Upper lobe of left lung (tissue), 6 donors: ENCODE measurements around the gene BATF2. TPM values are rescaled to one million over a fixed set of nuclear protein-coding genes. Genes with fewer than 3 reads are reported as not detected.

ENCODE experiments used
- ATAC-seq, 2 donors: fragments of 200-7000 bp; cut with Tn5 transposase; one replicate each; pipeline ENCODE4 v1.9.1; 2022; ENCODE audit warnings: mild to moderate bottlenecking in 2 of 2, moderate library complexity in 2 of 2; ENCODE audit not compliant: low FRiP score in 2 of 2
- DNase-seq, 2 donors: peaks; one replicate each; pipeline ENCODE4 v3.0.0-alpha.2; 2019 to 2020
- H3K27ac ChIP-seq, 4 donors: fragments of 200-600 bp; sonication (generic); one replicate each; pipeline ENCODE4 v1.5.1; 2016 to 2019
- H3K27me3 ChIP-seq, 4 donors: fragments of 200-600 bp; sonication (generic); one replicate each; pipeline ENCODE4 v1.5.1; 2017 to 2019
- H3K36me3 ChIP-seq, 4 donors: fragments of 200-600 bp; sonication (generic); one replicate each; pipeline ENCODE4 v1.5.1; 2016 to 2019
- H3K4me1 ChIP-seq, 4 donors: fragments of 200-600 bp; sonication (generic); one replicate each; pipeline ENCODE4 v1.5.1; 2018 to 2019
- H3K4me3 ChIP-seq, 4 donors: fragments of 200-600 bp; sonication (generic); one replicate each; pipeline ENCODE4 v1.5.1; 2017 to 2019; ENCODE audit warnings: mild to moderate bottlenecking in 2 of 4, moderate library complexity in 1 of 4
- H3K9me3 ChIP-seq, 4 donors: fragments of 200-600 bp; sonication (generic); one replicate each; pipeline ENCODE4 v1.5.1; 2018 to 2019
- CTCF ChIP-seq, 6 experiments: fragments of 450-650 bp in 4 of 6; fragments of 200-600 bp in 2 of 6; sonication (generic) in 2 of 6; IDR thresholded peaks; one replicate each; pipeline ENCODE4 v1.5.1; 2016 to 2019; ENCODE audit warnings: antibody characterized with exemption in 6 of 6
- EP300 ChIP-seq, 4 donors: sonication (generic); formaldehyde crosslinking; IDR thresholded peaks; one replicate each; pipeline ENCODE4 v1.5.1; 2017; ENCODE audit warnings: antibody characterized with exemption in 4 of 4, control low read depth in 2 of 4
- POLR2A ChIP-seq, 4 donors: fragments of 450-650 bp; IDR thresholded peaks; one replicate each; pipeline ENCODE4 v1.5.1; 2016 to 2017; ENCODE audit warnings: antibody characterized with exemption in 4 of 4, mild to moderate bottlenecking in 2 of 4
- POLR2AphosphoS5 ChIP-seq, 2 donors: sonication (generic); formaldehyde crosslinking; IDR thresholded peaks; one replicate each; pipeline ENCODE4 v1.5.1; 2017; ENCODE audit warnings: antibody characterized with exemption in 2 of 2
- WGBS, 2 donors: methylation state at CpG; one replicate each; pipeline ENCODE4 v1.1.5; 2017 to 2018; 5-methylcytosine and 5-hydroxymethylcytosine counted together
- total RNA-seq, 6 donors: library from RNA; depleted of rRNA in 4 of 6; stranded (reverse); fragments of >200 nt in 4 of 6; gene quantifications; one replicate each; pipeline versions ENCODE4 v1.1.0 to v1.2.1, GENCODE V29; 2016 to 2021
- donor health status: DM: no; HTN: no; CAD: no; lungs with moderate emphysema.
- donor health status: DM: no; HTN: yes; CAD: no; lungs with severe emphysema.

BATF2 gene
- total RNA-seq, 6 donors from 2014 or later = 1.7 to 36.7 (median 6.0) TPM

GRCh38 chr11:65042891-65043290 is 46.1 kb upstream of the BATF2 start:
- 68 to 77% methylated on average over 6 of the region's 6 CpGs for WGBS, 2 donors
- Histone ChIP-seq H3K27me3 (no peaks in the 10 kb centered on the region), H3K36me3 (peaks cover 0 to 36% (median 16%) of the 10 kb centered on the region in 4 donors), H3K9me3 (no peaks in the 10 kb centered on the region), H3K4me3 (no peak overlapping the region), H3K27ac (no peak overlapping the region), H3K4me1 (peaks cover 28 to 54% (median 45%) of the 10 kb centered on the region in 4 donors)
- no peak for TF ChIP-seq CTCF (IDR thresholded peaks at IDR 0.05)
- no peak for TF ChIP-seq EP300 (IDR thresholded peaks at IDR 0.05)
- TF ChIP-seq POLR2AphosphoS5 (IDR thresholded peaks at IDR 0.05) = no peak
- DNase-seq = no peak
- ATAC-seq = no peak

DNA sequence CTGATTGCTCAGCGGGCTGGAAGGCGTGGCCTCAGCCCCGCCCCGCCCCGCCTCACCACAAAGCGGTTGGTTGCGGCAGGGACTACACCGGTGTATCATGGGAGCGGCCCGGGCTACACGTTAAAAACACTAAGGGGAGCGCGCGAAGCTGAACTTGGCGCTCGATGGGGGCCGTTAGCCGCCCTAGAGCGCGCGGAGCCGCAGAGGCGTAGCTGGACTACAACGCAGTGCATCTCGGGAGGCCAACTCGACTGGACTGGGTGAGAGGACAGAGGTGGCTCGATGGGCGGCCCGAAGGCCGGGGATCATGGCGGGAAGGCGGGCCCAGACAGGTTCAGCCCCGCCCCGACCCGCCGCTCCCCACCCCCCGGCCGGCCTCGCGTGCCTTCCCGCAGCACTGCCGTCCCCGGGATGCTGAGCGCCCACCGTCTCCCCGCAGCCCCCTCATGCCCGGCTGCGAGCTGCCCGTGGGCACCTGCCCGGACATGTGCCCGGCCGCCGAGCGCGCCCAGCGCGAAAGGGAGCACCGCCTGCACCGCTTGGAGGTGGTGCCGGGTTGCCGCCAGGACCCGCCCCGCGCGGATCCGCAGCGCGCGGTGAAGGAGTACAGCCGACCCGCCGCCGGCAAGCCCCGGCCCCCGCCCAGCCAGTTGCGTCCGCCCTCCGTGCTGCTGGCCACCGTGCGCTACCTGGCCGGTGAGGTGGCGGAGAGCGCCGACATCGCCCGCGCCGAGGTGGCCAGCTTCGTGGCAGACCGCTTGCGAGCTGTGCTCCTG is 44.3 kb upstream of the BATF2 start, which contains the start of gene SAC3D1:
Gene SAC3D1, plus strand, starts transcription at position 364 of the 776 bp plus-strand sequence. Its CDS starts 83 bp downstream, at position 447.
- Histone ChIP-seq H3K27me3 (no peaks in the 10 kb centered on the region), H3K36me3 (peaks cover 0 to 53% (median 28%) of the 10 kb centered on the region in 4 donors), H3K4me3 (peak within 1 kb of the TSS; percentile 47 to 100 (median 90)), H3K27ac (peak within 1 kb of the TSS; percentile 82 to 94 (median 88)), H3K4me1 (peaks cover 22 to 48% (median 34%) of the 10 kb centered on the region in 4 donors), H3K9me3 (no peaks in the 10 kb centered on the region)
- TF ChIP-seq POLR2A (IDR thresholded peaks at IDR 0.05) = peak in 1 of 4 donors; percentile 57
- peak in 1 of 2 donors; percentile 67 for TF ChIP-seq POLR2AphosphoS5 (IDR thresholded peaks at IDR 0.05)
- no peak for TF ChIP-seq EP300 (IDR thresholded peaks at IDR 0.05)
- TF ChIP-seq CTCF (IDR thresholded peaks at IDR 0.05) = peak in 1 of 6 experiments; percentile 42
- WGBS, 2 donors = 0 to 2% methylated on average over 33 to 61 of the region's 91 CpGs
- ATAC-seq = peak; percentile 96 to 97
- peak; percentile 92 to 95 for DNase-seq

DNA sequence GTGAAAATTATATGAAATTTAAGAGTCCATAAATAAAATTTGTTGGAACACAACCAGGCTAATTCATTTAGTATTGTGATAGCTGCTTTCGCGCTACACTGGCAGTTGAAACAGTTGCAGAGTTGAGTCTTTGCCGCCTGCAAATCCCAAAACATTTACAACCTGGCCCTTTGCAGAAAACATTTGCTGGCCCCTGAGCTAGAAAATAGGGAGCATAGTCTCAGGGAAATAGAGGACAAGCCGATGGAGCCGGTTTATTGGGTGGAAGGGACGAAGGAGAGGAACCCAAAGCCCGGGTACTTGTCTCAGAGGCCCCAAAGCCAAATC is 43.7 kb upstream of the BATF2 start:
- DNase-seq (no peak), ATAC-seq (no peak)
- Histone ChIP-seq H3K36me3 (peaks cover 3 to 53% (median 31%) of the 10 kb centered on the region in 4 donors), H3K27ac (peak overlapping the region; percentile 82 to 94 (median 88)), H3K4me1 (peaks cover 22 to 48% (median 34%) of the 10 kb centered on the region in 4 donors), H3K9me3 (no peaks in the 10 kb centered on the region), H3K27me3 (no peaks in the 10 kb centered on the region), H3K4me3 (peak overlapping the region in 3 of 4 donors; percentile 81 to 100 (median 99))
- no peak for TF ChIP-seq CTCF (IDR thresholded peaks at IDR 0.05)
- no peak for TF ChIP-seq EP300 (IDR thresholded peaks at IDR 0.05)
- no peak for TF ChIP-seq POLR2A (IDR thresholded peaks at IDR 0.05)
- TF ChIP-seq POLR2AphosphoS5 (IDR thresholded peaks at IDR 0.05) = no peak
- WGBS, 2 donors = 26 to 31% methylated on average over 7 of the region's 7 CpGs

- DNase-seq = peak in 1 of 2 donors; percentile 73
- no peak for ATAC-seq
- H3K27me3 ChIP-seq = no peaks in the 10 kb centered on the region
- peaks cover 4 to 22% (median 10%) of the 10 kb centered on the region in 4 donors for H3K4me1 ChIP-seq
- H3K9me3 ChIP-seq = no peaks in the 10 kb centered on the region
- peaks cover 10 to 73% (median 52%) of the 10 kb centered on the region in 4 donors for H3K36me3 ChIP-seq
- no peak overlapping the region for H3K27ac ChIP-seq
- WGBS, 2 donors = 76 to 84% methylated on average over 6 of the region's 6 CpGs
- TF ChIP-seq POLR2AphosphoS5 (IDR thresholded peaks at IDR 0.05) (no peak), POLR2A (IDR thresholded peaks at IDR 0.05) (no peak), EP300 (IDR thresholded peaks at IDR 0.05) (no peak), CTCF (IDR thresholded peaks at IDR 0.05) (no peak)
- no peak overlapping the region for H3K4me3 ChIP-seq
Observed at GRCh38 chr11:65036931-65037330, 40.2 kb upstream of the BATF2 start.
